HG02938 (cell line): ENCODE data around the gene ZDHHC5.
"Not testable (repeated sequence)": the region's sequence is repeated elsewhere in the genome, so short reads cannot be mapped to it uniquely, and the experiment has no call there.

Source experiments
- ATAC-seq: cut with Tn5 transposase; IDR thresholded peaks from one replicate; pipeline ENCODE4 v1.9.1; 2021; ENCODE audit warnings: mild to moderate bottlenecking, moderate library complexity; ENCODE audit not compliant: unreplicated experiment

ZDHHC5 gene

DNA sequence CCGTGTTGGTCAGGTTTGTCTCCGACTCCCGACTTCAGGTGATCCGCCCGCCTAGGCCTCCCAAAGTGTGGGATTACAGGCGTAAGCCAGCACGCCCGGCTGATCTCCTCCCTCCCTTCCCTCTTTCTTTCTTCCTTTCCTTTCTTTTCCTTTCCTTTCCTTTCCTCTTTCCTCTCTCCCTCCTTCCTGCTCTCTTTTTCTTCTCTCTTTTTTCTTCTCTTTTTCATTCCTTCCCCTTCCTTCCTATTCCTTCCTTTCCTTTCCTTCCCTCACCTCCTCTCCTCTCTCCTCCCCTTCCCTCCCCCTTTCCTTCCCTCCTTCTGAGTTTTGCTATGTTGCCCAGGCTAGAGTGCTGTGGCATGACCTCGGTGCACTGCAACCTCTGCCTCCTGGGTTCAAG is 3.9 kb upstream of the ZDHHC5 start:
- ATAC-seq: no peak

DNA sequence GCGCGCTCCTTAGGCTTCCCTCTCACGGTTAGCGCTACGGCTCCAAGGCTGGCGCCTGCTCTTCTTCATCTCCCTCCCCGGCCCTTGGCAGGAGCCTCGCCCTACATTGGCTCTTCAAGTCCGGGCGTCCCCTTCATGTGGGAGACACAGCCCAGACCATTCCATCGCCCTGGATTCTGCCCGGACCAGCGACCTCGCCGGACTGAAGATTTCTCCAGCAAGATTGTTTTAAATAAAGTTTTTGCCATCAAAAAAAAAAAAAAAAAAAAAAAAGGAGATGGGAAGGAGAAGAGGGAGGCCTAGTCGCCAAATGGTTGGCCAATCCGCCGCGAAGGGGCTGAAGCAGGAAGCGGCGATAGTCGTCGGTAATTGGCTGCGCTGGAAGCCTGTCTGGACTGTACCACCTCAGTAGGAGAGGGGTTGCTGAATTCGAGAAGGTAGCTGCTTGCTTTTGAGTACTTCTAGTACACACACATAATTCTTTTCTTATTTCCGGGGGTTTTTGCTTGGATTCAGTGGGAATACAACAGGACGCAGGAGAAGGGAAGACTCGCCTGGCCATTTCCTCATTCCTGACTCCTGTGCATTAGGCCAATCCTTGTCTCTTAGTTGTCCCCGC is 688 bp upstream of the ZDHHC5 start:
- peak; percentile 65 for ATAC-seq

DNA sequence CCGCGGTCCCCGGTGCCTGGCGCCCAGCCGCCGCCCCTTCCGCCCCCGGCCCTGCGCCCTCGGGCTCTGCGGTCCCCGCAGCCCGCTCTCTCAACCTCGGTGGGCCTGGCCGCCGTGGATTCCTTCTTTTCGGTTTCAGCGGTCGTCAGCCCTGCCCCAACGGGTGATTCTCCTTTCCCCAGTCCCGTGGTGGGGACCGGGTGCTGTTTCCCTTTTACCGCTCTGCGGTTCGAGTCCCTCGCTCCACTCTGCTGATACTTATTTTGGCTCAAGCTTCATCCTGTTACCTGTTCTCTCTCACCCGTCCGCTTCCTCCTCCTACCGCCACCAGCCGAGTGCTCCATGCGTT is 494 bp downstream of the ZDHHC5 start:
- ATAC-seq: peak; percentile 6

DNA sequence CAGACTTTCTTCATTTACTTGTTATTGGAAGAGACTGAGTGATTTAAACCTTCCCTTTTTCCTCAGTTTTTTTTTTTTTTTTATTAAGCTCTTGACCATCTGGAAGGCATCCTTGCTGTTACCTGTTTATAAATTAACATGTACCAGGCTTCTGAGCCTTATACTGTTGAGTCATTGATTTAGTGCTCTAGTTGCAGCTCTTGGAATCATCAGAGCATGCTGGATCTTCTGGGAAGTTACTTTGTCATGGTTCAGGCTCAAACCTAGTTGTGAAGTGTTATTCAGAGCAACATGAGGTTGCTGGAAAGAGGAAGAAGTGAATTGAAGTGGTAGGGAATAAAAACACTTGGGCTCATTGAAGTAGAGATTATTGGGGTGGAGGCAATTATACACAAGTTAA is 6.3 kb downstream of the ZDHHC5 start:
- no peak for ATAC-seq

DNA sequence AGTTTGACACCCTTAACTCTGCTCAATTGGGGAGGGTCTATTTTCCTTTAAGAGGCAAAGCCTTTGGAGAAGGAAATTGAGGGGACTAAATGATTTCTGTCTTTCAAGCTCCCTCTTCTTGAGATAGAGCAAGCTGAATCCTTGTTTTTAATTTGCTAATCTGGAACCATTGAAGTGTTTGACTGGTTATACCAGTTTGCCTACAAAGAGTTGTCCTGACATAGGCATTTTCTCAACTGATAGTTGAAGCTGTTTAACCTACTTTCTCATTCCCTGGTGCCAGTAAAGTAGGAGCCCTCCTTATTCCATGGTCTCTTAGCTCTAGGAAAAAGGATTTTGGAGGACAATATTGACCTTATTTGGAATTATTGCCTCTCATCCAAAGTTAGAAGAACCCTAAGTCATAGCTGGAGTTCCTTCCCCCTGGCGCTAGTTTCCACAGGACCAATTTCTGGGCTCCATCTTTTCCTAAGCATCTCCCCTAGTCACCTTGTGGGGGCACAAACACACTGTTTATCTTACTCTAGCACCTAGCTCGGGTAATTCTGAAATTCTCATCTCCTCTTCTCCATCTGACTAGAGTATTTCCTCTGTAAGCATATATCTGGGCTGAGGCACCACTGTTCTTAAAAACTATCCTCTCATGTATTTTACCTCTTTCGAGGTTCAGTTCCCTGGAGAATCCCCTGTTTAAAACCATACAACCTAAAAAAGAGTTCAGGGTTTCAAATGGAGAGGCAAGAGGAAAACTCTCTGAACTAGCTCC is 7.4 kb downstream of the ZDHHC5 start:
- no peak for ATAC-seq

DNA sequence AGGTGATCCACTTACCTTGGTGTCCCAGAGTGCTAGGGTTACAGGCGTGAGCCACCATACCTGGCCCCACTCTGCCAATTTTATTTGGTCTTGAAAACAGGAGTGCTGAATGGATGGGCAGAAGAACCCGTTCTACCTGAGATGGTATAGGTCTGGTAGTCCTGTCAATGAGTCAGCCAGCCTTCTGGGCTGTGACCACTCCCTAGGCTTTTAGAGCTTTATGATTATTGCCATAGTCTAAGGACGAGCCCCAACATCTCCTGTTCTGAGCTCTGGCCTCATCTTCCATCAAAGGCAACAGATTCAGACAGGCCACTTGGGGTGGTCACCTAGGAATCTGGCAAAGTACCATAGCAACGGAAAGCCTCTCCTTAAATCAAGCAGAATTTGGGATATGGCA is 11.5 kb downstream of the ZDHHC5 start:
- ATAC-seq: no peak

DNA sequence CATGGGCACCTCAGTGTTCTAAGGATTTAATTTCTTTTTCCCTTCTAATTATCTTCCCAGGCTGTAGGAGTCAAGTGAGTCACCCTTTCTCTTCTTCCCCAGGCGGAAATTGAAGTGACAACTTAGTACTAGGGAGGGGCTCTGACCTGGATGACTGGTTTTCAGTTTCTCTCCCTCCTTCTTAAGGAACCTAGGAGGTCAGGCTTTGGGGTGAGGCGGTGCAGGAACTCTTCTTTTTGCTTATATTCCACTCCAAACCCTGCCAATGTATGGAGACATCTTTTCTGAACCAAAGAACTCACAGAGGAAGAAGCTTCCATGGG is 12.6 kb downstream of the ZDHHC5 start:
- ATAC-seq: no peak

DNA sequence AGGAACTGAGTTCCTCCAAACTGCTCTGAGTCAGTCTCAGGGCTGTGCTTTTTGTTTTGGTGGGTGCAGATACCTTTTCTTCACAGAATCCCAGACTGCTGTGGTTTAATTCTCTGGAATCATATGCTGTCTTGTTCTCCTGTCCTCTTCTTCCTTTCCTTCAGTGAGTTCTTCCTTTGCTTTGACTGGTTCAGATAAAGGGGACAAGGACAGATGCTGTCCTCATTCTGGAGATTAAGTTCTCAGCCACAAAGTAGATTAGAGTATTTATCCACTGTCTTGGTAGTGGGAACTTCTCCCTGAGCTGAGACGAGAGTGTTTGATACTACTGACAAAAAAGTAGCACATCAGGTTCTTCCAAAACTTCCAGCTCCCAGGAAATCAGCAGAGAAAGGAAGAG is 13.3 kb downstream of the ZDHHC5 start:
- ATAC-seq: no peak

DNA sequence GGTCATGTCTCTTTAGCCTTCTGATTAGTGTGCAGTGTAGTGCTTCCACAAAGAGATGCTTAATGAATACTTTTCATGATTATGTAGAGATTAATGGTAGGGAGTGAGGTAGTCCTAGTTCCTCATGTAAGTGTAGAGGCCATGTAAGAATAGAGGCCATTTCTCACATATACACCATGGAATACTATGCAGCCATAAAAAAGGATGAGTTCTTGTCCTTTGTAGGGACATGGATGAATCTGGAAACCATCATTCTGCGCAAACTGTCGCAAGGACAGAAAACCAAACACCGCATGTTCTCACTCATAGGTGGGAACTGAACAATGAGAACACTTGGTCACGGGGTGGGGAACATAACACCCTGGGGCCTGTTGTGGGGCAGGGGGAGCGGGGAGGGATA is 22.6 kb downstream of the ZDHHC5 start:
- ATAC-seq: not testable (repeated sequence)

DNA sequence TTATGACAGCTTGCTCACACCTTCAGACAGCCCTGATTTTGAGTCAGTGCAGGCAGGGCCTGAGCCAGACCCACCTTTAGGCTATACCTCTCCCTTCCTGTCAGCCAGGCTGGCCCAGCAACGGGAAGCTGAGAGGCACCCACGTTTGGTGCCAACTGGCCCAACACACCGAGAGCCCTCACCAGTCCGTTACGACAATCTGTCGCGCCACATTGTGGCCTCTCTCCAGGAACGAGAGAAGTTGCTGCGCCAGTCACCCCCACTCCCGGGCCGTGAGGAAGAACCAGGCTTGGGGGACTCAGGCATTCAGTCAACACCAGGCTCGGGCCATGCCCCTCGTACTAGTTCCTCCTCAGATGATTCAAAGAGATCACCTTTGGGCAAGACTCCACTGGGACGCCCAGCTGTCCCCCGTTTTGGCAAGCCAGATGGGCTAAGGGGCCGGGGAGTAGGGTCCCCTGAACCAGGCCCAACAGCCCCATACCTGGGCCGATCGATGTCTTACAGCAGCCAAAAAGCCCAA is 31.0 kb downstream of the ZDHHC5 start:
- ATAC-seq: no peak

DNA sequence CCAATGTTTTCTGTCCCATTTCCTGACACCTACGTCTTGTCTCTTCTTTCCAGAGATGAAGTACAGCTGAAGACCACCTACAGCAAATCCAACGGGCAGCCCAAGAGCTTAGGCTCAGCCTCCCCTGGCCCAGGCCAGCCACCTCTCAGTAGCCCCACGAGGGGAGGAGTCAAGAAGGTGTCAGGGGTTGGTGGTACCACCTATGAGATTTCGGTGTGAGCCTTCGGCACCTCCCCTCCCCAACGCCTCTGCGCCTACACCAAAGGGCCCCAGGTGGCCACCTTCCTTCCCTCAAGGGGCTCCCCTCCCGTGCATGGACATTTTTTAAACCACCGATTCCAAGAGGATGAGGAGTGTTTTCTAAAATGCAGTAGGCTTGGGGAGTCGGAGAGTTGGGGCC is 31.9 kb downstream of the ZDHHC5 start:
- ATAC-seq: no peak

DNA sequence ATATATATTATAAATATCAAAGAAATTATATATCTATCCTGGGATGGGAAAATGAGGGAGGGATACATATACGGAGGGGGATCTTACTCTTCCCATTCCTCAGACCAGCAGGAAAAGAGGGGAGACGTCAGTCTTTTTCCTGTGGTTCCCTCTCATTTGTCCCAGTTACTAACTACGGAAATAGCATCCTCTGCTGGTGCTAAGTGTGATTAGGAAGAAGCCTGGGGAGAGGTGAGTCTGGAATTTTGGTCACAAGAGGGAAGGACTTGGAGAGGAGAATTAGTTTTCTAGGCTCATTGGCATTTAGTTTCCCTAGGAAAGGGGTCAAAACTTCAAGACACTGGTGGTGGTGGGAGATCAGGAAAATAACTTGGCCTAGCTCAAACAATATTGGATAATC is 32.5 kb downstream of the ZDHHC5 start:
- no peak for ATAC-seq

DNA sequence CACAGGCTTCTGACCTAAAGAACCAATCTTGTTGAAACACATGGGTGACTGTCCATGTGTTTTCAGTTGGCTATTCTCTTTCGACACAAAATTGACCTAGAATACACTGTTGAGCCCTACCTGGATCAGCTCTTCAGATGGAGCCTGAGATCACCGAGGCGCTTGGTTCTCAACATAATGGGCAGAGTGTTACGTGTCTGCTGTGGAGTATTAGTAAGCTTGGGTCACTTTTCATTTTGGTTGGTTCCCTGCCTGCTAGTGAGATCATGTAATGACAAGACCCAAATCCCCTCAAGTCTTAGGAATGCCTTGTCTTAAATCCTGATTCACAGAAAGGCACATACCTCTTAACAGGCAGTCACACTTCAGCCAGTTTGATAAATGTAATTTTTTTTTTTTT is 35.4 kb downstream of the ZDHHC5 start:
- ATAC-seq: no peak

DNA sequence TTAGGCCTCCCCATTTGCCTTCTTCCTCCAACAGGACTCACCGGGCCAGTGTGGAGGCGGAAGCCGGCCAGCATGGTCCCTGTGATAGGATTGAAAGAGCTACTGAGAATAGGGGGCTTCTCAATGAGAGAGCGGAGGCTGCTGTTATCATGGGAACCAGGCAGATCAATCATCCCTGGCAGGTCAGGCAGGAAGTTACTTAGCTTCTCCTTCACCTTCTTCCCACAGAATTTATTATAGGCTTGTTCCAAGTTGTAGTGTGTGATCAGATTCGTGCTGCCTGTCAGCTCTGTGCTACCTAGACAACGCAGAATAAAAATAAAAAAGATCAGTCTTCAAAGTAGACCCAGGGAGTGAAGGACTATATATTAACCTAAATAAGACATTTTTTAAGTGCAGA is 37.0 kb downstream of the ZDHHC5 start:
- no peak for ATAC-seq

DNA sequence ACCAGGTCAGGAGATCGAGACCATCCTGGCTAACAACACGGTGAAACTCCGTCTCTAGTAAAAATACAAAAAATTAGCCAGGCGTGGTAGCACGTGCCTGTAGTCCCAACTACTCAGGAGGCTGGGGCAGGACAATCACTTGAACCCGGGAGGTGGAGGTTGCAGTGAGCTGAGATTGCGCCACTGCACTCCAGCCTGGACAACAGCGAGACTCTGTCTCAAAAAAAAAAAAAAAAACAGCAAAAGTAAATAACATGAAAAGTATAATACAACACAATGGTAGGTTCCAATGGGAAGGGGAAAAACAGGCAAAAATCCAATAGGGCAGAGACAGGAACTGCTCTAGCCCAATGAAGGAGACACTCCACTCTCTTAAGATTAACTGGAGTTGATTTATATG is 37.5 kb downstream of the ZDHHC5 start:
- ATAC-seq: not testable (repeated sequence)

DNA sequence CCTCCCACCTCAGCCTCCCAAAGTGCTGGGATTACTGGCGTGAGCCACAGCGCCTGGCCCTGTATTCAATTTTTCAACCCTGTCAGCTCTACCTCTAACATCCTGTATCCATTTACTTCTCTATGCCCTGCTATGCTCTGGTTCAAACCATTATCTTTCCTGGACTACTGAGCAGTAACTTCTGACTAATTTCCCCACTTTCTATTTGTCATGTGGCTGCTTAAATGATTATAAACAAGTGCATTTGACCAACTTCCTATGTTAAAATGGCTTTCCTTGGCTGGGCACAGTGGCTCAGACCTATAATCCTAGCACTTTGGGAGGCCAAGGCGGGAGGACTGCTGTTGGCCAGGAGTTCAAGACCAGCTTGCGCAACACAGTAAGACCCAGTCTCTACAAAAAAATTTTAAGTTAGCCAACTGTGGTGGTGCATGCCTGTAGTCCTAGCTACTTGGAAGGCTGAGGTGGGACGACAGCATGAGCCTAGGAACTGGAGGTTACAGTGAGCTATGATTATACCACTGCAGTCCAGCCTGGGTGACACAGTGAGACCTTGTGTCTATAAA is 42.0 kb downstream of the ZDHHC5 start:
- no peak for ATAC-seq

DNA sequence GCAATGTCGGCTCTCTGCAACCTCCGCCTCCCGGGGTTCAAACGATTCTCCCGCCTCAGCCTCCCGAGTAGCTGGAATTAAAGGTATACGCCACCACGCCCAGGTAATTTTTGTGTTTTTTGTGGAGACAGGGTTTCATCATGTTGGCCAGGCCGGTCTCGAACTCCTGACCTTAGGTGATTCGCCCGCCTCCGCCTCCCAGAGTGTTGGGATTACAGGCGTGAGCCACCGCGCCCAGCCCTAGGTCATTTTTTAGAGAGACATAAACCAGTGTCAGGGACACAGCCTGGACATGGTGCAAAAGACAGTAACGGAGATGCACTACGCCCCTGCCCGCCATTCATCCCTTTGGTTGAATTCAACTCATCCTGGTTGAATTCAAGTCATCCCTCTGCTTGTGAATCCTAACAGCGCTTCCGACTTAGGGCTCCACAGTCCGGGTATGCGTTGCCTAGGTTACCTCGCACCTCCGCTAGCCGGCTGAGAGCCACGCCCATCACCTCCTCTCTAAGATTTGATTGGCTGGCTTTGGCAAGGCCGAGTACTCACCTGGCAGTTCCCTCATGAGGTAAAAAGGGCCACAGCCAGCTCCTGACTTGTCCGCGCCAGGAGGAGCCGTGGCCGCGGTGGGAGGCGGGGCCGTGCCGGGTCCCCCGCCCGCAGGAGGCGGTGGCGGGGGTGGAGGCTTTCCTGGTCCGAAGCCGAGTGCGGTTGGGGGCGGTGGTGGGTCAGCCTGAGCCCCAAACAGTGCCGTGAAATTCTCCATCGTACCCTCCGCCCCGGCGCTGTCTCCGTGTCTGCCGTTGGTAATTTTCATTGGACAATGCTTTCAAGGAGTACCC is 43.7 kb downstream of the ZDHHC5 start, which contains the start of gene MED19:
MED19 (minus strand) TSS at position 802 of the 842 bp plus-strand sequence; CDS start at position 766, 36 bp downstream.
- ATAC-seq: peak; percentile 46

DNA sequence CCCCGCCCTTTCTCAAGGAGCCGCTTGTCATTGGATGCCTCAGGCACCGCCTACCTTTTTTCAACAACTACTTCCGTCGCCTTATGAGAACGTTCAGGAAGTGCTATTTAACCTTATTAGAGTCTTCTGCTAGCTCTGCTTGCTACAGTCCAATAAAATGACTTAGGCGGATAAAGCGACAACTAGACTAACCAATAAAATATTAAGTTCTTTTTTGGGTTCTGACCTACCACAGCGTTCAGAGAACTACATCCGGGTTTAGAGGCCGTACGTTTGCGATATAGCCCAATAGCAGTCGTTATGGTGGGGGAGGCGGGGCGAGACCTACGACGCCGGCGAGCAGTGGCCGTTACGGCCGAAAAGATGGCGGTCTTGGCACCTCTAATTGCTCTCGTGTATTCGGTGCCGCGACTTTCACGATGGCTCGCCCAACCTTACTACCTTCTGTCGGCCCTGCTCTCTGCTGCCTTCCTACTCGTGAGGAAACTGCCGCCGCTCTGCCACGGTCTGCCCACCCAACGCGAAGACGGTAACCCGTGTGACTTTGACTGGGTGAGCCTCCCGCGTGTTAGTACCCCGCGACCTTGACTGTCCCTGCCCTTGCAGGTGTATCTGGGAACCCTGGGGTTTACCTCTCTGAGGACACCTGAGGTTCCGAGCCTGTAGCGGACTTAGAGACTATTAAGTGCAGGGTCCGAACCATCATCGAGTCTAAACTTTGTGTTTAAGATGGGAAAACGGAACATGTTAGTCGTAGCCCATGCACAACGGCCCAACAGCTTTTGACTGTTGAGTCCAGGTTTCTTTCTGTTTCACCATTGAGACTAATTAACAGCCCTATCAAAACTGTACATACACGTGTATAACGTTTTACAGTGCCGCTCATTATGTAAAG is 44.6 kb downstream of the ZDHHC5 start, which contains the start of gene TMX2:
TMX2 (plus strand) TSS at position 338 of the 895 bp plus-strand sequence; CDS start at position 364, 26 bp downstream.
- ATAC-seq: peak; percentile 95

DNA sequence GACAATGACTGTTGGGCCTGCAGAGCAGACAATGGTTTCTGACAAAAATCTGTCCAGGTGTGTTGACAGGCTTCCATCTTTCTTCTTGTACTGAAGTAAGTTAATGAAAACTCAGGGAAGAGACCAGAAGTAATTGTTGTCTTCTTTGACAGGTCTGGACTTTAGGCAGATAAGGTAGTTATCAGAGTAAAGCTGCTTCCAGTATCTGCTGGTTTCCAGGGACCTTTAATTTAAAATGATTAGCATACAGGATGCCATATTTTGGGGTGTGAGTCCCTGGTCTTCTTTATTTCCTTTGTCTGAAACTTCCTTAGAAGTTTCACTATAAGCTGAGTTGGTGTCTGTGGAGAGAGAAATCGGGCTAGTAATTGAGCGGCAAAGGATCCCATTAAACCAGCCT is 45.9 kb downstream of the ZDHHC5 start:
- ATAC-seq: no peak

DNA sequence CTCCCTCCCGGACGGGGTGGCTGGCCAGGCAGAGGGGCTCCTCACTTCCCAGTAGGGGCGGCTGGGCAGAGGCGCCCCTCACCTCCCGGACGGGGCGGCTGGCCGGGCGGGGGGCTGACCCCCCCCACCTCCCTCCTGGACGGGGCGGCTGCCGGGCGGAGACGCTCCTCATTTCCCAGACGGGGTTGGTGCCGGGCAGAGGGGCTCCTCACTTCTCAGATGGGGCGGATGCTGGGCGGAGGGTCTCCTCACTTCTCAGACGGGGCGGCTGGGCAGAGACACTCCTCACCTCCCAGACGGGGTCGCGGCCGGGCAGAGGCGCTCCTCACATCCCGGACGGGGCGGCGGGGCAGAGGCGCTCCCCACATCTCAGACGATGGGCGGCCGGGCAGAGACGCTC is 48.8 kb downstream of the ZDHHC5 start:
- ATAC-seq: not testable (repeated sequence)
